ENCODE results near the gene LILRA6. TPM values are rescaled to one million over a fixed set of nuclear protein-coding genes. Genes with fewer than 3 reads are reported as not detected.
"Not testable (repeated sequence)": the region's sequence is repeated elsewhere in the genome, so short reads cannot be mapped to it uniquely, and the experiment has no call there.

LILRA6 gene
- total RNA-seq, 6 donors from 2014 or later, result 4.0 to 38.3 (median 15.2) TPM

DNA sequence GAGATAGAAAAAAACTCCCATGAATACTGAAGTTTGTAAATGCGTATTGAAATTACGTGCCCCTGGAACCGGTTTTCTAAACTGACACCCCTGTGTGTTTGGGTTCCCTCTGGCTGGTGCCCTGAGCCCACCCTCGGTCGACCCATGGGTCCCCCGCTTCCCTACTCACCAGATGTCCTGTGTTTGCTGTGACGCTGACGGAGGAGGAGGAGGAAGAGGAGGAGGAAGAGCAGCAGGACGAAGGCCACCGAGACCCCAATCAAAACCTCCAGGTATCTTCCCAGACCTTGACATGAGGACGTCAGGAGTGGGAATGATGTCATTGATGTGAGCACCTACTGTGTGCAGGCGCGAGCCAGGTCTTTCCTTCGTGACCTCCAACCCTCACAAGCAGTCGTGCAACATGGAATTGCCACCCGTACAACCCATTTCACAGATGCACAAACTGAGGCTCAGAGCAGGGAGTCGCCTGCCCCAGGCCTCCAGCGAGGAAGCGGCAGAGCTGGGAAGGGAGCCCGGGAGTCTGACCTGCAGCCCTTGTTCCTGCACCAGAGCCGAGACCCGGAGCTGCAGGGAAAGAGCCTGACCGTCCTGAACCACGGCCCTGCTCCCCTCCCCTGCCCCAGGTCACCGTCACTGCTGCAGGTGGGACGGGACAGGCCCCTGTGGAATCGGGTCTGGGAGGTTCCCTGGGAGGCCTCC lies 23.5 kb downstream of the LILRA6 start:
- ATAC-seq (ENCODE audit: low FRiP score in 2 of 2) (no peak), DNase-seq (no peak)
- Histone ChIP-seq H3K27me3 (no peaks in the 10 kb centered on the region), H3K9me3 (no peaks in the 10 kb centered on the region), H3K4me1 (peaks cover 0 to 7% (median 0%) of the 10 kb centered on the region in 4 donors), H3K27ac (no peak overlapping the region), H3K4me3 (no peak overlapping the region), H3K36me3 (peaks cover 0 to 33% (median 5%) of the 10 kb centered on the region in 4 donors)
- TF ChIP-seq POLR2A (IDR thresholded peaks at IDR 0.05) (no peak), EP300 (IDR thresholded peaks at IDR 0.05) (no peak), POLR2AphosphoS5 (IDR thresholded peaks at IDR 0.05) (no peak)
- TF ChIP-seq, protein P1, sequence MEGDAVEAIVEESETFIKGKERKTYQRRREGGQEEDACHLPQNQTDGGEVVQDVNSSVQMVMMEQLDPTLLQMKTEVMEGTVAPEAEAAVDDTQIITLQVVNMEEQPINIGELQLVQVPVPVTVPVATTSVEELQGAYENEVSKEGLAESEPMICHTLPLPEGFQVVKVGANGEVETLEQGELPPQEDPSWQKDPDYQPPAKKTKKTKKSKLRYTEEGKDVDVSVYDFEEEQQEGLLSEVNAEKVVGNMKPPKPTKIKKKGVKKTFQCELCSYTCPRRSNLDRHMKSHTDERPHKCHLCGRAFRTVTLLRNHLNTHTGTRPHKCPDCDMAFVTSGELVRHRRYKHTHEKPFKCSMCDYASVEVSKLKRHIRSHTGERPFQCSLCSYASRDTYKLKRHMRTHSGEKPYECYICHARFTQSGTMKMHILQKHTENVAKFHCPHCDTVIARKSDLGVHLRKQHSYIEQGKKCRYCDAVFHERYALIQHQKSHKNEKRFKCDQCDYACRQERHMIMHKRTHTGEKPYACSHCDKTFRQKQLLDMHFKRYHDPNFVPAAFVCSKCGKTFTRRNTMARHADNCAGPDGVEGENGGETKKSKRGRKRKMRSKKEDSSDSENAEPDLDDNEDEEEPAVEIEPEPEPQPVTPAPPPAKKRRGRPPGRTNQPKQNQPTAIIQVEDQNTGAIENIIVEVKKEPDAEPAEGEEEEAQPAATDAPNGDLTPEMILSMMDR (IDR thresholded peaks at IDR 0.05), result no peak
- 83 to 87% methylated on average over 20 to 26 of the region's 27 CpGs for WGBS, 2 donors

DNA sequence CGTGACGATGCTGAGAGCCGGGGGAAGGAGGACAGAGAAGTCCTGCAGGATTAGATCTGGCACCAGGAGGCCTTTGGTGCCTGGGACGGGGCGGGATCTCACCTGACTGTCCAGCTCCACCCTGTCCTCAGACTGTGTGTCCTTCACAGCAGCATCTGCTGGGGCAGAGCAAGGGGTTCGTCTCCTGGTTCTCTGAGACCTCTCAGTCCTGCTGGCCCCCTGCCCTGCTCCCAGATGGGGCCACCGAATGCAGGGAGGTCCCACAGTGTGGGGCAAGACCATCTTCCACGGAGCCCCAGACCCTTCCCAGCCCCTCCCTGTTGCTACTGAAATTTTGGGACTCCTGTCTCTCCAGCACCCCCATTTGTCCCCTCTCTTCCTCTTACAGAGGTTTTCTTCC lies 24.3 kb downstream of the LILRA6 start:
- ATAC-seq (ENCODE audit: low FRiP score in 2 of 2) (no peak), DNase-seq (no peak)
- H3K9me3 ChIP-seq, result no peaks in the 10 kb centered on the region
- no peak overlapping the region for H3K4me3 ChIP-seq
- TF ChIP-seq, protein P1 (IDR thresholded peaks at IDR 0.05), result no peak
- TF ChIP-seq EP300 (IDR thresholded peaks at IDR 0.05), result no peak
- H3K36me3 ChIP-seq, result peaks cover 0 to 33% (median 5%) of the 10 kb centered on the region in 4 donors
- WGBS, 2 donors, result 52 to 74% methylated on average over 4 to 7 of the region's 8 CpGs
- H3K4me1 ChIP-seq, result peaks cover 0 to 4% (median 1%) of the 10 kb centered on the region in 4 donors
- no peak overlapping the region for H3K27ac ChIP-seq
- H3K27me3 ChIP-seq, result no peaks in the 10 kb centered on the region

DNA sequence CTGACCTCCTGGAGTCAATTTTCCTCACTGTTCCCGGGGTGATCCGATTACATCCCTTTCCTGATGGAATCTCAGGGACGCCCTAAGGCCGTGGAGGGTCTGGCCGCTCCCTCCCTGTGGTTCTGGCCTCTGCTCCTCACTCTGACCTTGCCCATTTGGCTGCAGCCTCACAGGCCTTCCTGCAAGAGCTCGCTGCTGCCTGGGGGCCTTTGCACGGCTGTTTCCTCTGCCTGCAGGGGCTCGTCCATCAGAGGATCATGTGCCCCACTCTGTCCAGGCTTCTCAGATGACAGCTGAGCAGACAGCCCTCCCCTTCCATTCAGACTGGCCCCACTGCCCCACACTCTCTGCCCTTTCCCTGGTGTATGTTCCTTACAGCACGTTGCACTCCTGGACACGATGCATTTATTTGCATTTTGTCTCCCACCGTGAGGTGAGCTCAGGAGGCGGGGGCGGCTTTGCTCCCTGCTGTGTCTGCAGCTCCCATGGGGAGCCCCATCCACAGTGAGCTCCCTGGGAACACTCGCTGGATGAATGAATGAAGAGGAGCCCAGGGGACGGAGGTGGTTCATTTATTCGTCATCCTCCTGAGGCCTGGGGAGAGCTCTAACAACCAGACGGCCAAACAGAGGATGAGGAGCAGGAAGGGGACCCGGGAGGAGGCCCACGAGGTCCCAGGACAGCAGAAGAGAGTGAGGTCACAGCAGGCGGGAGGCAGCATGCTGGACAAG lies 24.9 kb downstream of the LILRA6 start:
- not testable (repeated sequence) for H3K27me3 ChIP-seq; DNase-seq; H3K4me3 ChIP-seq; ATAC-seq (ENCODE audit: low FRiP score in 2 of 2); H3K9me3 ChIP-seq; H3K4me1 ChIP-seq; H3K27ac ChIP-seq
- peaks cover 0 to 33% (median 5%) of the 10 kb centered on the region in 4 donors for H3K36me3 ChIP-seq
- 71 to 73% methylated on average over 14 to 15 of the region's 20 CpGs for WGBS, 2 donors

DNA sequence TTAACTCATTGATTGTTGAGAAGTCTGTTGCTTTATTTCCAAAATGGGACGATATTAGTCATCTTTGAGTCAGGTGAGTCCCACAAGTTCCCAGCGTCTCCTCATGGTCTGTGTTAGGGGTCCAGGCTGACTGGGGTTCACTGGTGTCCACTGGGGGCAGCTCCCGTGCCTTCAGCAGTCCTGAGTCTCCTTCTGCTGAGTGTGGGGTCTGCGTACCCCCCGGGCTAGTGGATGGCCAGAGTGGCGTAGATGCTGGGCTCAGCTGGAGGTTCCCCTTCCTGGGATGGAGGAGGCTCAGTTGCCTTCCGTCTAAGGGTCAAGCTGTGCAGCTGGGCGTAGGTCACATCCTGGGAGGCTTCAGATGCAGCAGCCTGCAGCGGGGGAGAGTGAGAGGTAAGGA lies 25.7 kb downstream of the LILRA6 start:
- DNase-seq (no peak), ATAC-seq (ENCODE audit: low FRiP score in 2 of 2) (no peak)
- Histone ChIP-seq H3K27me3 (no peaks in the 10 kb centered on the region), H3K4me1 (peaks cover 0 to 3% (median 0%) of the 10 kb centered on the region in 4 donors), H3K36me3 (peaks cover 0 to 33% (median 5%) of the 10 kb centered on the region in 4 donors), H3K4me3 (no peak overlapping the region), H3K27ac (no peak overlapping the region), H3K9me3 (no peaks in the 10 kb centered on the region)
- WGBS, 2 donors, result 92 to 93% methylated on average over 3 to 6 of the region's 9 CpGs
- TF ChIP-seq POLR2A (IDR thresholded peaks at IDR 0.05) (no peak), EP300 (IDR thresholded peaks at IDR 0.05) (no peak), POLR2AphosphoS5 (IDR thresholded peaks at IDR 0.05) (no peak)

DNA sequence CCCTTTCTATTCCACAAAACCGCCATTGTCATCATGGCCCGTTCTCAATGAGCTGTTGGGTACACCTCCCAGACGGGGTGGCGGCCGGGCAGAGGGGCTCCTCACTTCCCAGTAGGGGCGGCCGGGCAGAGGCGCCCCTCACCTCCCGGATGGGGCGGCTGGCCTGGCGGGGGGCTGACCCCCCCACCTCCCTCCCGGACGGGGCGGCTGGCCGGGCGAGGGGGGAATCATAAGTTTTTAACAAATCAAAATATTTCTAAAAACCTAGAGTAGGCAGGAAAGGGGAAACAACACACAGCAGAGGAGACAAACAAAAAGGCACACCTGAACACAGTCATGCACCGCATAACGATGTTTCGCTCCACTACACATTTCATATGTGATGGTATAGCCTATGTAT lies 27.9 kb downstream of the LILRA6 start:
- H3K27ac ChIP-seq; H3K9me3 ChIP-seq; H3K4me3 ChIP-seq; H3K27me3 ChIP-seq; ATAC-seq (ENCODE audit: low FRiP score in 2 of 2): not testable (repeated sequence)
- Histone ChIP-seq H3K4me1 (peaks cover 8 to 20% (median 18%) of the 10 kb centered on the region in 4 donors), H3K36me3 (peaks cover 0 to 33% (median 5%) of the 10 kb centered on the region in 4 donors)
- DNase-seq, result peak in 1 of 2 donors; percentile 67
- WGBS, 2 donors, result 91 to 96% methylated on average over 12 to 15 of the region's 19 CpGs

DNA sequence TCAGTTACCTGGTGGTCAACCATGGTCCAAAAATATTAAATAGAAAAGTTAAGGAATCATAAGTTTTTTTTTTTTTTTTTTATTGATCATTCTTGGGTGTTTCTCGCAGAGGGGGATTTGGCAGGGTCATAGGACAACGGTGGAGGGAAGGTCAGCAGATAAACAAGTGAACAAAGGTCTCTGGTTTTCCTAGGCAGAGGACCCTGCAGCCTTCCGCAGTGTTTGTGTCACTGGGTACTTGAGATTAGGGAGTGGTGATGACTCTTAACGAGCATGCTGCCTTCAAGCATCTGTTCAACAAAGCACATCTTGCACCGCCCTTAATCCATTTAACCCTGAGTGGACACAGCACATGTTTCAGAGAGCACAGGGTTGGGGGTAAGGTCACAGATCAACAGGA lies 28.4 kb downstream of the LILRA6 start:
- not testable (repeated sequence) for H3K4me3 ChIP-seq, DNase-seq
- WGBS, 2 donors, result 43 to 52% methylated on average over 3 to 4 of the region's 5 CpGs

More for the DNA sequence above, 28.4 kb downstream of the LILRA6 start:
- H3K27me3 ChIP-seq; H3K27ac ChIP-seq; H3K9me3 ChIP-seq; ATAC-seq (ENCODE audit: low FRiP score in 2 of 2): not testable (repeated sequence)
- peaks cover 0 to 31% (median 3%) of the 10 kb centered on the region in 4 donors for H3K36me3 ChIP-seq
- peaks cover 13 to 25% (median 24%) of the 10 kb centered on the region in 4 donors for H3K4me1 ChIP-seq
